Measurements from ENCODE around the gene LPCAT3.

Gene LPCAT3

GRCh38 chr12:7004840-7005239 lies 13.4 kb downstream of the LPCAT3 start:
- DNase-seq (ENCODE audit: extremely low spot score, insufficient read length, low read depth) (no peak), FAIRE-seq (no peak)

GRCh38 chr12:7004287-7004803 lies 13.9 kb downstream of the LPCAT3 start:
- FAIRE-seq = no peak
- no peak for DNase-seq (ENCODE audit: extremely low spot score, insufficient read length, low read depth)

- FAIRE-seq (no peak), DNase-seq (ENCODE audit: extremely low spot score, insufficient read length, low read depth) (no peak)
These were observed 16.2 kb downstream of the LPCAT3 start for GRCh38 chr12:7001921-7002591.

- FAIRE-seq = no peak
These were observed 19.4 kb downstream of the LPCAT3 start for GRCh38 chr12:6998715-6999451.

GRCh38 chr12:6996040-6996441 lies 22.2 kb downstream of the LPCAT3 start:
- no peak for DNase-seq (ENCODE audit: extremely low spot score, insufficient read length, low read depth)
- FAIRE-seq = no peak

More at GRCh38 chr12:6998715-6999451, 19.4 kb downstream of the LPCAT3 start:
- DNase-seq (ENCODE audit: extremely low spot score, insufficient read length, low read depth) = no peak

GRCh38 chr12:6987956-6988553 lies 30.2 kb downstream of the LPCAT3 start:
- FAIRE-seq = no peak
- no peak for DNase-seq (ENCODE audit: extremely low spot score, insufficient read length, low read depth)

- FAIRE-seq = no peak
- no peak for DNase-seq (ENCODE audit: extremely low spot score, insufficient read length, low read depth)
These were observed 35.7 kb downstream of the LPCAT3 start for GRCh38 chr12:6982532-6982931.

- DNase-seq (ENCODE audit: extremely low spot score, insufficient read length, low read depth) = no peak
- no peak for FAIRE-seq
These were observed 36.9 kb downstream of the LPCAT3 start for GRCh38 chr12:6981152-6982052.

- no peak for DNase-seq (ENCODE audit: extremely low spot score, insufficient read length, low read depth)
These were observed 37.5 kb downstream of the LPCAT3 start for GRCh38 chr12:6980740-6981139.

GRCh38 chr12:6980075-6980474 lies 38.2 kb downstream of the LPCAT3 start:
- DNase-seq (ENCODE audit: extremely low spot score, insufficient read length, low read depth) (no peak), FAIRE-seq (no peak)

More at GRCh38 chr12:6980740-6981139, 37.5 kb downstream of the LPCAT3 start:
- no peak for FAIRE-seq

GRCh38 chr12:6979453-6979852 lies 38.8 kb downstream of the LPCAT3 start:
- no peak for FAIRE-seq
- no peak for DNase-seq (ENCODE audit: extremely low spot score, insufficient read length, low read depth)

GRCh38 chr12:6979021-6979420 lies 39.3 kb downstream of the LPCAT3 start:
- FAIRE-seq = no peak
- no peak for DNase-seq (ENCODE audit: extremely low spot score, insufficient read length, low read depth)

GRCh38 chr12:6978611-6979011 lies 39.7 kb downstream of the LPCAT3 start:
- no peak for FAIRE-seq
- DNase-seq (ENCODE audit: extremely low spot score, insufficient read length, low read depth) = no peak

GRCh38 chr12:6978188-6978587 lies 40.1 kb downstream of the LPCAT3 start:
- DNase-seq (ENCODE audit: extremely low spot score, insufficient read length, low read depth) (no peak), FAIRE-seq (no peak)

GRCh38 chr12:6977653-6978052 lies 40.6 kb downstream of the LPCAT3 start:
- no peak for DNase-seq (ENCODE audit: extremely low spot score, insufficient read length, low read depth)
- no peak for FAIRE-seq

GRCh38 chr12:6975297-6976032 lies 42.8 kb downstream of the LPCAT3 start:
- DNase-seq (ENCODE audit: extremely low spot score, insufficient read length, low read depth) = no peak
- FAIRE-seq = no peak

GRCh38 chr12:6974180-6974579 lies 44.1 kb downstream of the LPCAT3 start:
- DNase-seq (ENCODE audit: extremely low spot score, insufficient read length, low read depth) (no peak), FAIRE-seq (no peak)

- FAIRE-seq = no peak
- DNase-seq (ENCODE audit: extremely low spot score, insufficient read length, low read depth) = no peak
These were observed 48.2 kb downstream of the LPCAT3 start for GRCh38 chr12:6970096-6970527.

- no peak for DNase-seq (ENCODE audit: extremely low spot score, insufficient read length, low read depth)
- FAIRE-seq = no peak
These were observed 49.9 kb downstream of the LPCAT3 start for GRCh38 chr12:6968426-6968825.
